HG02759 (cell line): ENCODE measurements around the gene NIFK.
A peak's percentile ranks its signal among the peaks of the same experiment; 100 is the strongest.
"Not testable (repeated sequence)": the region's sequence is repeated elsewhere in the genome, so short reads cannot be mapped to it uniquely, and the experiment has no call there.

Source experiments
- ATAC-seq: cut with Tn5 transposase; IDR thresholded peaks from one replicate; pipeline ENCODE4 v1.9.1; 2021; ENCODE audit warnings: mild to moderate bottlenecking, moderate library complexity; ENCODE audit not compliant: unreplicated experiment

The NIFK gene

DNA sequence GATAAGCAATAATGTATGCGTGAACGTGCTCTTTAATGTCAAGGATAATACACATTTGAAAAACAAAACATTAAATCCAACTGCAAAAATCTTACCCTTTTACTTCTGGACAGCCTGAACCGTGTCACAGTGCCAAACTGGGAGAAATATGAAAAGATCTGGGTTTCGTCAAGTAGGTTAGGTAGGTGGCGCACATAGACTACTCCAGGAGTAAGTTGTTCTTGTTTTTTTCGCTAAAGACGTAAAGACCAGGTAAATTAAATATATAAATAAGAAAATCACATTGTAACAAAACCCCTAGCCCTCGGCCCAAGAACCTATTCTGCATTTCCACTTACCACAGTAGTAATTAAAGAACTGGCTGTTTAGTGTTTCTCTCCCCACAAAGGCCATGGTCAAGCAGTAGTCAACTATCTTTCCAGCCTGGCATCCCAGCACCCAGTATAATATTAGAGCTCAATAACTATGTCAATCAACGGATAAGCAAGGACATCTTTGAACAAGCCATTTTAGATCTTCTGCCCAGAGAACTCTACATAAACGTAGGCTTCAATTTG, 1.1 kb downstream of the NIFK start:
- ATAC-seq = no peak

DNA sequence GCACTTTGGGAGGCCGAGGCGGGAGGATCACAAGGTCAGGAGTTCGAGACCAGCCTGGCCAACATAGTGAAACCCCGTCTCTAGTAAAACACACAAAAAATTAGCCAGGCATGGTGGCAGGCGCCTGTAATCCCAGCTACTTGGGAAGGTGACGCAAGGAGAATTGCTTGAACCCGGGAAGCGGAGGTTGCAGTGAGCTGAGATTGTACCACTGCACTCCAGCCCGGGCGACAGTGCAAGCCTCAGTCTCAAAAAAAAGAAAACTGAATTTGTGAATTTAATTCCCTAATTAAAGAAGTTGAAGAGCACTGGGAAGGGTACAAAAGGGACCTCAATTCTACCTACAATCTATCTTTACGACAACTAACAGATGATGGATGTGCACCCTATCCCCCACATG, 2.1 kb downstream of the NIFK start:
- ATAC-seq = not testable (repeated sequence)

DNA sequence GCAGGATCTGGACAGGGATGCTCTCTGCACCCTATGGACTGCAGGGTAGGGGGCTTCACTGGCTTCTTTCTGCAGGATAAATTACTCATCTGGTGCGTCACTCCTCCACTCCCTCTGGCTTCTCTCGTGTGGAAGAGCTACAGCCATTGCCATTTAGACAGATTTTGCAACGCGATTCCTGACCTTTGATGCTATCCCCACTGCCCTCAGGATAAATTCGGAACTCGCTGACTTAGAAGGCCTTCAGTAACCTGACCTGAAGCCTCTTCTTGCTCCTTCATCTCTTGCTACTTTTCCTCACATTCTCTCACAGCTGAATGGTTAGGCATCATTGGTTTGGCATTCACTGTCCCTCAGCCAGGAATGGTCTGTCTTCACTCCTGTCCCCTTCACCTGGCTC, 5.3 kb downstream of the NIFK start:
- no peak for ATAC-seq

GRCh38 chr2:121727950-121728349, 8.7 kb downstream of the NIFK start:
- no peak for ATAC-seq

GRCh38 chr2:121727332-121727731, 9.3 kb downstream of the NIFK start:
- ATAC-seq = no peak

DNA sequence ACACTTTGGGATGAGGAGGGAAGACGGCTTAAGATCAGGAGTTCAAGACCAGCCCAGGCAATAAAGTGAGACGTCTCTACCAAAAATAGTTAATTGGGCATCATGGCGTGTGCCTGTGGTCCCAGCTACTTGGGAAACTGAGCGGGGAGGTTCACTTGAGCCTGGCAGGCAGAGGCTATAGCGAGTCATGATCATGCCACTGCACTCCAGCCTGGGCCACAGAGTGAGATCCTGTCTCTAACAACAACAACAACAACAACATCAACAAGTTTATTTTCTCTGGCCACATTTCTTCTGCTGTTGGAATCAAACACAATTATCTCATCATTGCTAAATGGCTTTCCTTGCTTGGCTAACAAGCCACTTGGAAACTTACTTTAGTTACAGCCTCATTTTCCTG, 13.4 kb downstream of the NIFK start:
- ATAC-seq = no peak

- no peak for ATAC-seq
Observed at GRCh38 chr2:121722479-121722878, 14.2 kb downstream of the NIFK start.

DNA sequence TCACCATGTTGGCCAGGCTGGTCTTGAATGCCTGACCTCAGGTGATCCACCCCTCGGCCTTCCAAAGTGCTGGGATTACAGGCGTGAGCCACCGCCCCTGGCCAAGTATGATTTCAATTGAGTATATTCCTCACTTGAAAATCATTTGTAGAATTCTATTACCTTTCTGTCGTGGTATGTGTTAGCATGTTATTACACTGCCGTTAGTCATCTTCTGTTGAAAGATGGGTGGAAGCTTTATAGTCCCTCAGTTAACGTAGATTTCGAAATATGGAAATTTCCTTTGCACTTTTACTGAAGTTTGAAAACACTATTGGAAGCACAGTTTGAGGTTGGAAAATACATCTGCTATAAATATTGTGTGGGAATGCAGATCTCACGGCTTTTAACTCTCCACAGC, 14.7 kb downstream of the NIFK start:
- no peak for ATAC-seq

DNA sequence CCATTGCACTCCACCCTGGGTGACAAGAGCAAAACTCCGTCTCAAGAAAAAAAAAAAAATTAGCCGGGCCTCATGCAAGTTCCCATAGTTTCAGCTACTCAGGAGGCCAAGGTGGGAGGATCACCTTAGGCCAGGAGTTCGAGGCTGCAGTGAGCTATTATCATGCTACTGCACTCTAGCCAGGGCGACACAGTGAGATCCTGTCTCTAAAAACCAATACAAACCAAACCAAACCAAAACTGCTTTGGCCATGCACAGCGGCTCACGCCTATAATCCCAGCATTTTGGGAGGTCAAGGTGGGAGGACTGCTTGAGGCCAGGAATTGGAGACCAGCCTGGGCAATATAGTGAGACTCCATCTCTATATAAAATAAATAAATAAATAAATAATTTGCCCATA, 19.1 kb downstream of the NIFK start:
- no peak for ATAC-seq

GRCh38 chr2:121716126-121716525, 20.5 kb downstream of the NIFK start:
- no peak for ATAC-seq

DNA sequence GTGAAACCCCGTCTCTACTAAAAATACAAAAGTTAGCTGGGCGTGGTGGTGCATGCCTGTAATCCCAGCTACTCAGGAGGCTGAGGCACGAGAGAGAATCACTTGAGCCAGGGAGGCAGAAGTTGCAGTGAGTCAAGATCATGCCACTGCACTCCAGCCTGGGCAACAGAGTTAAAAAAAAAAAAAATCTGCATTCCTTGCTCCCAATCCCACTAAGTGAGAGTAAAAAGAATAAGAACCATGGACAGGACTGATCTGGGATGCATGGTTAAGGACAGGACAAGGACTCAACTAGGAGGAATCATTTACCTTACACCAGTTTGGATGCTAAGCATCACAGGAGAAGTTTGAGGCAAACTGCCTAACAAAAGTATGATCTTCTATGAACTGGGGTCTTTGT, 25.2 kb downstream of the NIFK start:
- ATAC-seq = not testable (repeated sequence)

GRCh38 chr2:121710470-121711170, 26.1 kb downstream of the NIFK start:
- ATAC-seq = no peak

DNA sequence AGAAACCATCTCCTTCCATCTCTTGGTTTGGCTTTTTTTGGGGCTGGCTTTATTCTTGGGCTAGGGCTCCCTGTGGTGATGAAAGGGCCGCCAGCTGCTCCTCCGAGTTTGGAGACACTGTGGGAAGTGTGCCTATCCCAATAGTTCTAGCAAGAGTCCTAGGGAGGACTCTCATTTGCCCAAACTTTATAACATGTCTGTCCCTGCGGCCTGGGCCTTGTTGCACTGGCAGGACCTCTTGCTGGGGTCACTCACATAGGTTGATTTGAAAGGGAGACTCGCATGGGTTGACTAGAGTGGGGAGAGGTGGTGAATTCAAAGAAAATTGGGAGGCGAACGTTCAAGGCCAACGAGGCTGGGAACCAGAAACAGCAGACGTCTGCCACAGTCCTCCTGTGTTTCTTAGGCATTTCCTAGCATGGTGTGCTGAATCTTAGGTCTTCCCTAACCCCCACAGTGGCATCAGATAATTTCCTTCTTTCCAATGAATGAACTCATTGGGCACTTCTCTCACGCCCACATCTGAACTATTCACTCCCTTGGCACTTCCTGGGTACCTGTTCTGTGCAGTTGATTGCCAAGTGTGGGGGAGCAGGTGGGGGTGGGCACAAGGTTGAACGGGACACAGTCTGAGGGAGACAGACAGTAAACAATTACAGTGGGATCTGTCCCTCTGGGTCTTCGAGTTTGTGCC, 26.8 kb downstream of the NIFK start:
- ATAC-seq = no peak

DNA sequence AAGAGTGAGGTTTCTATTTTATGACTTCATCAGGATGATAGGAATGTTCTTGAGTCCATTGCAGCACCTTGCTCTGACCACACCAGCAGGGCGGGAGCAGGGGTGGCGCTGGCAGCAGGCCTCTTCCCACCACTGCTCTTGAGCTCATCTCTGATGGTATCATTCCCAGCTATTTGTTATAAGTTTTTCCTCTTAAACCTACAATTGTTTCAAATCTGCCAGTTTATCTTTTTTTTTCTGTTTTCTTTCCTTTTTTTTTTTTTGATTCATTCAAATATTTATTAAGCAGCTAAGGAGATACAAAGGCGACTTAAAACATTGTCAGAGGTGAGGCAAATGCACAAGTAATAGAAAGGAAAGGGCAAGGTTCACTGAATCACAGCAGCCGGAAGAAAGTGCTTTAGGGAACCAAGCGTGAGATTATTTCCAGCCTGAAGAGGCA, 28.7 kb downstream of the NIFK start:
- ATAC-seq = no peak

GRCh38 chr2:121707344-121707919, 29.2 kb downstream of the NIFK start:
- ATAC-seq = no peak

- no peak for ATAC-seq
Observed at GRCh38 chr2:121705958-121706357, 30.7 kb downstream of the NIFK start.

GRCh38 chr2:121705390-121705789, 31.3 kb downstream of the NIFK start:
- ATAC-seq = no peak

DNA sequence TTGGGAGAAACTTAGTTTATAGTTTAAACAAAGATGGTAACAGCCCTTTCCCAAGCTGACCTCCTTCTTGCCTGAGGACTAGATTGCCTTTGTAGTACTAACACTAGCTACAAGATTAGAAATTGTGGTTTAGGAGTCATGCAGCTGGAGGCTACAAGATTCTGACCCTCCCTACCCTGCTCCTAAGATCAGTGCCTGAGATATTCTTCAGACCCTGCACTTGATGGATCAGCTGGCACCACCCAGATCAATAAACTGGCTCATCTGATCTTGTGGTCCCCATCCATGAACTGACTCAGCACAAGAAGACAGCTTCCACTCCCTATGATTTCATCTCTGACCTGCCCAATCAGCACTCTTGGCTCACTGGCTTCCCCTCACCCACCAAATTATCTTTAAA, 34.9 kb downstream of the NIFK start:
- not testable (repeated sequence) for ATAC-seq

- peak; percentile 99 for ATAC-seq
Observed at GRCh38 chr2:121699421-121700333, 37.0 kb downstream of the NIFK start.

DNA sequence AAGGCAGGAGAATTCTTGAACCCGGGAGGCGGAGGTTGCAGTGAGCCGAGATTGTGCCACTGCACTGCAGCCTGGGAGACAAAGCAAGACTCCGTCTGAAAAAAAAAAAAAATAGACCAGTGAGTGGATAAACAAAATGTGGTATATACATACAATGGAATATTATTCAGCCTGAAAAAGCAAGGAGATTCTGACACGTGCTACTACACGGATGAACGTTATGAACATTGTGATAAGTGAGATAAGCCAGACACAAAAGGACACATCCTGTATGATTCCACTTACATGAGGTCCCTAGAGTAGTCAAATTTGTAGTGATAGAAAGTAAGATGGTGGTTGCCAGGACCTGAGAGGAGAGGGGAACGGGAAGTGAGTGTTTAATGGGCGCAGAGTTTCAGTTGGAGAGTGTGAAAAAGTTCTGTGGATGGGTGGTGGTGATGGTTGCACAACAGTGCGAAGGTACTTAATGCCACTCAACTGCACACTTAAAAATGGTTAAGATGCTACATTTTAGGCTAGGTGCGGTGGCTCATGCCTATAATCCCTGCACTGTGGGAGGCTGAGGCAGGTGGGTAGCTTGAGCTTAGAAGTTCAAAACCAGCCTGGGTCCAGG, 38.3 kb downstream of the NIFK start:
- ATAC-seq = no peak
